NCI-H2107 treated with DMSO at 0.1 percent for 48 hours (cell line): ENCODE measurements around the gene IL32.

ENCODE experiments used
- DNase-seq: peaks from one replicate; lab custom pipeline; 2025; ENCODE audit not compliant: unreplicated experiment; lab: John Stamatoyannopoulos, UW

IL32 gene

DNA sequence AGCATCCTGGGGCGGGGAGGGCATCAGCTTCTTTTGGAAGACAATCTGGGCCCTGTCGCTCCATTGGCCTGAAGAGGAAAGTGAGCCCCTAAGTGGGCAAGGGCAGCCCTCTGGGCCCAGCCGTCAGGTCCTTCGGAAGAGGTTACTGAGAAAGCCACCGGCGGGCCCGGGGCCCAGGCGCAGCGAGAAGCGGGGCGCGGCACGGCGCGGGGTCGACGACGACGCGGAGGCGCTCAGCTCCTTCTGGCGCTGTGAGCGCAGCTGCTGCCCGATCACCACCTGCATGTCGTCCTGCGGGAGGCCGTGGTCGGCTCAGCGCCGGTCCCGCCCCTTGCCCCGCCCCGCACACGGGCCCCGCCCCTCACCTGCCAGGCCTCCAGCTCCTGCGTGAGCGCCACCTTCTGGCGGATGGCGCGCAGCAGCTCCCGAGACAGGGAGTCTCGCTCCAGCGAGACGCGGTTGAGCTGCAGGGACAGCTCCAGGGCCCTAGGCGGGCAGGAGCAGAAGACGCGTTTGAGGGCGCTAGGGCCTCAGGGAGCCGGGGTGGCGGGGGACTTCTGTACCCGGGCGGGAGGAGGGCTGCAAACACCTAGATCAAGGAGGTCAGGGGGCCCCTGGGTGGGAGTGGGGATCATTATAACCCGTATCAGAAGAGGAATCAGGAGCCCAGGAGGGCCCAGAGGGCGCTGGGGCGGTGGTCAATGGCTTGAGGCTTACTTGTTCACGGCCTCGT lies 37.3 kb upstream of the IL32 start:
- peak; percentile 71 for DNase-seq

DNA sequence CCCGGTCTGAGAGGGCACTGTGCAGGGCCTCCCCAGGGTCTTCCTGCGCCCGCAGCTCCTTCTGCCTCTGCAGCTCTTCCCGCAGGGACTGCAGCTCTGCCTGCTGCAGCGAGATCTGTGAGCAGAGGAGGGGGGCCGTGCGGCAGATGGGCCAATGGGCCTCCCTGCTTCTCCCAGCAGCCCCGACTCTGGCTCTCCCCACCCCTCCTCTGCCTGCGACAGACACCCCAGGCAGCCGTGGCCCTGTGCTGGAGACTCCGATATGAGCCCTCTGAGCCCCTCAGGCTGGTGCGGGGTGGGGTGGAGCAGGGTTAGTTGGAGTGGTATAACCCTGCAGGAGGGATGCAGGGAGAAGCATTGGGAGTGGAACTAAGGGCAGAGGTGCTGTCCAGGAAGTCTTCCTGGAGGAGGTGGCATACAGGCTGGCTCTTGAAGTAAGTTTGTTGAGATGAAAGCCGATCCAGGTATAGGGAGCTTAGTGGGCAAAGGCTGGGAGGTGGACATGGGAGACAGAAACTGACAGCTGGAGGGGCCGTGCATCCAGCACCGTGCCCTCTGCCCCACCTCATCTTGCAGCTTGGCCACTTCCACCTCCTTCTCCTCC lies 36.6 kb upstream of the IL32 start:
- DNase-seq: no peak

DNA sequence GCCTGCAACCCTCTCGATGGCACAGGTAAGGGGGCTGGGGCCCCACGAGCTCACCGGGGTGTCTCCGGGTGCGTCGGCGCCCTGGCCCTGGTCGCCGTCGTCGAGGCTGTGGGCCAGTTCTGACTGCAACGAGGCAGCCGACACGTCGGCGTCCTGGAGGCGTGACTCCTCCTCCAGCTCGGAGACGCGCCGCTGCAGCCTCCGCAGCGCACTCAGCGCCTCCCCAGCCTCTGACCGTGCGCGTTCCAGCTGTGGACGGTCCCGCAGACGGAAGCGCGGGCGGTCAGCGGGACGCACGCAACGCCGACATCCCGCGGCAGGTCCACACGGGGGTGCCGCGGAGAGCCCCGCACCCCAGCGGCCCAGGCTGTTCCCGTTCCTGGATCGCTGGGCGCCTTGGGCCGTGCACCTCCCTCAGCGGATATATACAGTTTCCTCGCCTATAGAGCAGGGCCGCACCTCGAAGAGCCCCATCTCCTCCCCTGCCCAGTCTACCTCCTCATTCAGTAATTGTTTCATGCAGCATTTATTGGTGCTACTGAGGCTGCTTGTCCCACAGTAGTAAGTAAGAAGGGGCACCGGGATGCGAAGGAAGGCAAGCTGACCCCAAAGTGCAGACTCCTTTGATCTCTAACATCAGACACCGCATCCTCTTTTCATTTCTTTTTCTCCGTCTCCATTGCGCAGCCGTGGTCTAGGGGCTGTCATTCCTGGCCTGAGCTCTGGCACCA lies 35.8 kb upstream of the IL32 start:
- no peak for DNase-seq

DNA sequence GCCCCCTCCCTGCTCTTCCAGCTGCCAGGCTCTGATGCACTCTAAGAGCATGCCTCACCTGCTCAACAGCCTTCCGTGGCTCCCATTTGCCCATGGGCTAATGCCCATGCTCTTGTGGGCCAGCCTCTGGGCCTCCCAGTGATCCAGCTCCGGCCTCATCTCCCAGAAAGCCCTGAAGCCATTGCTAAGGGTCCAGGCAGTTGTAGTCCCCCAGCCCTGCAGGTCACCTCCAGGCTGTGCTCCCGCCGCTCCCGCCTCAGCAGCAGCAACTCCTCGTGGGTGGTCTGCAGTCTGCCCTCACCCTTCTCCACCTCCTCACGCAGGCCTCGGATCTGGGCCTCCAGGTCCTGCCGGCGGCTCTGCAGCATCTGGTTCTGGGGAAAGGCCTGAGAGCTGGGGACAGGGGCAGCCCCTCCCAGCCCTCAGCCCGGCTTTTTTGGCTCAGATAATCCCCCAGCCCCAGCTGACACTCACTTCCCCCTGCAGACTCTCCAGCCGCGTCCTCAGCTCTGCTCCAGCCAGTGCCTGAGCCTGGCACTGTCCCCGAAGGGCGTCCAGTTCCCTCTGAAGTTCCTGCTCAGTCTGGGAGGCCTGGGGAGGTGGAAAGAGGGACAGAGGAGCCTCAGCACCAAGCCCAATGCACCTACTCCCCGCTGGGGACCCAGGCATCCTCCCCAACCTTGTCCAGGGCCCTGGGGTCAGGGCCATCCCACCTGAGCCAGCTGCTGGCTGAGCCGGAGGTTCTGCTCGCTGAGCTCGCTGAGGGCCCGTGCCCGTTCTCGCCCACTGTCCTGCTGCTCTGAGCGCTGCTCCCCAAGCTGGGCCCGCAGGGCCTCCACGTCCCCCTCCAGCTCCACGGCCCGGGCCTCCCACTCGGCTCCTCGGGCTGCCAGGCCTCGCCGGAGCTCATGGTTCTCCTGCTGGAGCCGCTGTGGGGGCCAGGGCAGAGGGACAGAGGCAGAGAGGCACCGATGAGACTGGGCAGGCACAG lies 34.9 kb upstream of the IL32 start:
- no peak for DNase-seq

DNA sequence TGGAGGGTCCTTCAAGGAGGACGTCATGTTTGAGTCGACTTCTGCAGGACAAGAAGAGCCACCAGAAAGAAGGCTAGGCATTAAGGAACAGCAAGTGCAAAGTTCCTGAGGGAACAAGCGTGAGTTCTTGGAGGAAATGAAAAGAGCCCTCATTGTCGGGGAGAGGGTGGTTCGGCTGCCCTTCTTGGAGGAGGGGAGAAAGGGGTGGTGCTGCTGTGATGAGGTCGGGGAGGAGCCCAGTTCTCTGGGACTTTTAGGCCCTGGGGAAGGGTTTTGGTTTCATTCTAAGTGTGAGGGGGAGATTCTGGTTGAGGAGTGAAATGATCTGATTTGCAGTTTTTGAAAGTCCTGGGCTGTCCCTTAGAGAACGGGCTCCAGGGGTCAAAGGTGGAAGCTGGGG lies 32.8 kb upstream of the IL32 start:
- no peak for DNase-seq

DNA sequence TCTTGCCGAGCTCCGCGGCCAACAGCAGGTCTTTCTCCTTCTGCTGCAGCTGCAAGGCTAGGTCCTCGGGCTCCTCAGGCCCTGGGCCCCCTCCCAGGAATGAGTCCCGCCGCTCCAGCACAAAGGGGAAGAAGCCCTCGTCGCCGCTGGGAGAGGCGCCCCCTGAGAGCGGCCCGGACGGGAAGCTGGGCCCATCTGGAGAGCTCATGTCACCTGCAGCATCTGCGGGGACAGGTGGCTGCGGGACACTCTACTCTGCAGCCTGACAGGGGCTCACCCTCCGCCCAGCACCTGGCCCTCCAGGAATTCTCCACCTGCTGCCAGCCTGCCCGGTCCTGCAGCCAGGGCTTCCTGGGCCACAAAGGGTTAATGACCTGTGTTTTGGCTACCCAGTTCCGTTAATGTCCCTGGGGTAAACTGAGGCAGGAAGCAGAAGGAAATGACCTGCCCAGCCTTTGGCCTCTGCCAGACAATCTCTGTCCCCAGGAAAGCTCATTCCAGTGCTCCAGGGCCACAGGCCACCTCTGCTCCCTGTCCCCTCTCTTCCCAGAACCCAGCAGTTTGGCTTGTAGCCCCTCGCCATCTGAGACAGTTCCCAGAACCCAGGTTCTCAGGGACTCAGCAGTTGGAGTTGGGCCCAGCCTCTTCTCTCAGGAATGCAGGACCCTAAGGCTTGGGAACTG lies 30.0 kb upstream of the IL32 start:
- DNase-seq: no peak

DNA sequence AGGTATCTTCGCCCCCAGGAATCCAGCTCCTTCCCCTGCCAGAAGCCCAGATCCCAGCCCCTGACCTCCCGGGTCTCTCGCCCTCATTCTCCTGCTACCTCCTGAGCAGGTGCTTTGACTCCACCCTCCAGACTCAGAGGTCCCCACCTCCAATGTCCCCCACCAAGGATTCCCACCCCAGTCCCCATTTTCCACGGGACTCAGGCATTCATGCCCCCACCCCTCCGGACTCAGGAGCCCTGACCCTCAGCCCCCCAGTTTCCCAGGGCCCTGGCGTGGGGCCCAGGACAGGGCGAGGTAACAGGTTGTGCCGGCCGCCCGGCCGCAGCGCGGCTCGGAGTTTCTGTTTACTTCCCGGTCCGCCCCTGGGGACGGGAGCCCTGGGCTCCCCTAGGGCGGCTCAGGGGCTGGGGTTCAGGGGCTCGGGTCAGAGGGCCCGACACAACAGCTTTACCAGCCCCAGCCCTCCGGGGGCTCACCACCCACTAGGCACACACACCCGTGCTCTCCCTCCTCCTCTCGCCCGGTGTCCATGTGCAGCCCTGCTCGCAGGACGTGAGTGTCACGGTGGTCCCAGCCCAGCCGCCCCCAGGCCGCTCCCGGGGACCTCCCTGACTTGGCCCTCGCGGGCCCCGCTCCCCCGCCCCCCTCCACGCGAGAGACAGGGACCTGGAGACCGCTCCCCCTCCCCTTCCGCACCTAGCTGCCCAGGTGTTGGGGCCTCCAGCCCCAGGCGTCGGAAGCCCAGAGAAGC lies 29.3 kb upstream of the IL32 start:
- DNase-seq: no peak

DNA sequence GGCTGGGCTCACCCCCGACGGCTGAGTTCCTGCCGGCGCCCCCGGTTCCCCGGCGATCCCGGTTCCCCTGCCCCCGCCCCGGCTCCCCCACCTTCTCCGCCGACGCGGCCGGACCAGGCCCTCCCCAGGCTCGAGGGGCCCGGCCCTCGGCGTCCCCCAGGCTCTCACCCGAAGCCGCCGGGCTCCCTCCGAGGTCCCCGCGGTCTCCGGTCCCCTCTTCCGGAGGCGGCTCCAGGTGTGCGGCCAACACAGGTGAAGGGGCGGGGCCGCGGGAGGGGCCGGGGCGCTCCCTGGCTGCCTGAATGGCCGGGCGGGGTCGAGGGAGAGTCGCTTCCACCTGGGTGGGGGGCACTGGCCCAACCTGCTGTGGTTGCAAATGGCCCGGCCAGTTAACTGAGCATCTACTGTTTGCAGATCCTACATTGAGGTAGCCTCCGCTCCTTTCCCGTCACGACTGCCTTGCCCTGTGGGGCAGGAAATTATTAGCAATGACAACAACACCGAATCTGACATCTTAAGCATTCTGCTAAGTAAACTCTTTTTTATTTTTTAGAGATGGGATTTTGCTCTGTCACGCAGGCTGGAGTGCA lies 28.6 kb upstream of the IL32 start, which contains the start of gene BICDL2:
BICDL2 (minus strand) TSS at position 219 of the 590 bp plus-strand sequence. CDS start 1,448 bp downstream, outside the sequence.
- DNase-seq: no peak

DNA sequence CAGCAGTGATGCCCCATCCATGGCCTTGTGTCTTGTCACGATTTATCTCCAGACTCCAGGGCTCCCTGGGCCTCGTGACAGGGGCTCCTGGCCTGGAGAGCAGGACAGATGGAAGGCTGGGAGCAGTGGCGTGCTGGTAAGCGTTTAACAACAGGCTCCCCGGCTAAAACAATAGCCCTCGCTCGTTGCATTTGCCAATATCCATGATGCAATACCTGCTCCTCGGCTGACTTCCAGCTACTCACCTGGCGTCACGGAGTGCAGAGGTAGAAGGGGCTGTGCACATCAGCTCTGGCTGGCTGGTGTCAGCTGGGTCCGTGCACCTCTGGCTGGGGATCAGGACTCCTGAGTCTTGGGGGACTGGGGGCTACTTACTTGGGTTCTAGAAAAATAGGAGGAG lies 27.2 kb upstream of the IL32 start:
- peak; percentile 54 for DNase-seq

DNA sequence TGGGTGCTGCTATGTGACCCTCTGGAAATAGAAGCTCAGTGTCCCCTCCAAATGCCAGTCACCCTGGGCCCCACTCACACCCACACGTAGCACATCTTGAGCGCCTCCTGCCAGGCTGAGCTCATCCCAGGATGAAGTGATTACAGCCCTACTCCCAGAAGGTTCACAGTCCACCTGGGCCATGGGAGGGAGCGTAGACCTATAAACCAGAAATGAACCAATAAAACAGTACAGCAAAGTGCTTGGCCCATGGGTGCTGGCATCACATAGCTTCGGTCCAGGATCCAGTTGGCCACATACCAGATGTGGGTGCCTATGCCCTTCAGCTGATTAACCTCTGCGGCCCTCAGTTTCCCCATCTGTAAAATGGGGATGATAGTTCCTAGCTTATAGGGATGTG lies 26.5 kb upstream of the IL32 start:
- DNase-seq: no peak

DNA sequence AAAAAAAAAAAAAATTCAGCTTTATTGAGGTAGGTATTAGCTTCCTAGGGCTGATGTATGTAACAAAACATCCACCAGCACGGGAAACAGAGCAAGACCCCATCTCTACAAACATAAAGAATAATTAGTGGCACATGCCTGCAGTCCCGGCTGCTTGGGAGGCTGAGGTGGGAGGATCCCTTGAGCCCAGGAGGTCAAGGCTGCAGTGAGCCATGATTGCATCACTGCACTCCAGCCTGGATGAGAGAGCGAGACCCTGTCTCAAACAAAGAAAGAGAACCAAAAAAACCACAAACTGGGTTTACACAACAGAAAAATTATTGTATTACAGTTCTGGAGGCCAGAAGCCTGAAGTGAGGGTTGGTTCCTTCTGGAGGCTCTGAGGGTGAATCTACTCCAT lies 23.1 kb upstream of the IL32 start:
- DNase-seq: no peak

DNA sequence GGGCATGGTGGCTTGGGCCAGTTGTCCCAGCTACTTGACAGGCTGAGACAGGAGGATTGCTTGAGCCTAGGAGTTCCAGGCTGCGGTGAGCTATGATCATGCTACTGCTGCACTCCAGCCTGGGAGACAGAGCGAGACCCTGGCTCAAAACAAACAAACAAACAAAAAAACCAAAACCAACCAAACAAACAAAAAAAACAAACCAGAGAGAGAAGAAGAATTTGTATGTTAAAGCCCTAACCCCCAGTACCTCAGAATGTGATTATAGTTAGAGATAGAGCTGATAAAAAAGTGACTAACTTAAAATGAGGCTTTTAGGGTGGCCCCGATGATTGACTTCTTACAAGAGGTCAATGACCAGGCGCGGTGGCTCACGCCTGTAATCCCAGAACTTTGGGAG lies 20.7 kb upstream of the IL32 start:
- no peak for DNase-seq

DNA sequence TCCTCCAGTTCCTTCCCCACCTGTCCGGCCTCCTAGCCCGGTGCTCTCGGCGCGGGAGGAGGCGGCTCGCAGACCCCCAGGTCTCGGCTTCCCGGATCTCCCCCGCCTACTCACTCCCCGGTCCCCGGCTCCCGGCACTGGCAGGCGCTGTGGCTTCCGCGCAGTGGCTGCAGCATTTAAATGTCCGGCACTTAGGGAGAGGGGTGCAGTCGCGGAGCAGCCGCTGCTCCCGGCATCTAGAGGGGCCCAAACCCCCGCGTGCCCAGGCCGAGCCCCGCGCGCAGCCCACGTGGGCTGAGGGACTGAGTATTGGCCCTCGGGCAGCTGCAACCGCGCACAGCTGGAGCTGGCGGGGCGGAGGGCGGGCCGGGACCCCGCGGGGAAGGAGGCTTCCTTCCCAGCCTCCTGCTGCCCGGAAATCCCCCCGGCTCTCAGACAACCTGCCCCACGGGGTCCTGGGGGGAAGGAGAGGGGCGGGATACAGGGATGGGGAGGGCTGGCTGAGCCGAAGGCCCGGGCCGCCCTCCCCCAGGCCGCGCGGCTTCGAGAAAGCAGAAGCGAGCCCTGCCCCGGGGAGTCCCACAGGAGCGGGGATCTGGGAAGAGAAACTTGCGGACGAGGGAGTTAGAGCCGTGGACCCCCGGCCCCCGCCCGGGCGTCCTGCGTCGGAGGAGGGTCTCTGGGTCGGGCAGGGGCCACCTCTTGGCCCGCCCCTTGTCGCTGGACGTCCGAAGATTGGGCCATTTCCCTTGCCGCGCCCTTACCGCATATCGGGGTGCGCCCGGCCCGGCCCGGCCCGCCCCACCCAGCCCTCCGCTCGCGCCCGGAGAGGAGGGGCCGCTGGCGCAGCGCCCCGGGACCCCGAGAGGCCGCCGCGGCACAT lies 19.4 kb upstream of the IL32 start, which contains the start of gene MMP25:
MMP25 (plus strand) TSS at position 804 of the 883 bp plus-strand sequence. CDS start 357 bp downstream, outside the sequence.
- no peak for DNase-seq

DNA sequence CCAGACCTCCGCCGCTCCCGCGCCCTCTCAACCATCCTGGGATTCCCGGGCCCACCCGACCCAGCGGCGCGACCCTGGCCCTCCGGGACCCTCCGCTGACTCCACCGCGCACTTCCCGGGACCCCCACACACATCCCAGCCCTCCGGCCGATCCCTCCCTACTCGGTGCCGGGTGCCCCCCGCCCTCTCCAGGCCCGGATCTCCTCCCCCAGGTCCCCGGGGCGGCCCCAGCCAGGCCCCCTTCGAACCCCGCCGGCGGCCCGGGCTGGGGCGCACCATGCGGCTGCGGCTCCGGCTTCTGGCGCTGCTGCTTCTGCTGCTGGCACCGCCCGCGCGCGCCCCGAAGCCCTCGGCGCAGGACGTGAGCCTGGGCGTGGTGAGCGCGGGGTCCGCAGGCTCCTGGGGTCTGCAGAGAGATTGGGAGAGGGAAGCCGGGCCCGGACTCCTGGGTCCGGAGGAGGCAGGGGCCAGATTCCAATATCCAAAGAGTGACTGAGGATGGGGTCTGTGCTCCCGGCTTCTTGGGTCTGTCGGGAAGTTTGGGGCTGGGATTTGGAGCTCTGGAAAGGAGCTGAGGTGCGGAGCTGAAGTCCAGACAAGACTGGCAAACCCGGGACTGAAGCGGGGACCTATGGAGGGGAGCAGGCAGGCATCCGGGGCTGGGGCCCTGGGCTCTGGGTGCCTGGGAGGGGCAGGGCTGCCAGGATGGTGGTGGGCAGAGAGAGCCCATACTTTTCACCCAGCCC lies 18.6 kb upstream of the IL32 start:
- no peak for DNase-seq

DNA sequence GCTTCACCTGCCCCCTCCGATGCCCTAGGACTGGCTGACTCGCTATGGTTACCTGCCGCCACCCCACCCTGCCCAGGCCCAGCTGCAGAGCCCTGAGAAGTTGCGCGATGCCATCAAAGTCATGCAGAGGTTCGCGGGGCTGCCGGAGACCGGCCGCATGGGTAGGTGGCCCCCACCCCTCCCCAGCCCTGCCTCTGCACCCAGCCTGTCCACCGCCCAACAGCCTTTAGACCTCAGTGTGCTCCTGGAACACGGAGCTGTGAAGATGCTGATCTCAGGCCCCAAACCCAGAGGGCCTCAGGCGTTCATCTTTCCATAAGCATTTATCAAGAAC lies 18.1 kb upstream of the IL32 start:
- DNase-seq: no peak

DNA sequence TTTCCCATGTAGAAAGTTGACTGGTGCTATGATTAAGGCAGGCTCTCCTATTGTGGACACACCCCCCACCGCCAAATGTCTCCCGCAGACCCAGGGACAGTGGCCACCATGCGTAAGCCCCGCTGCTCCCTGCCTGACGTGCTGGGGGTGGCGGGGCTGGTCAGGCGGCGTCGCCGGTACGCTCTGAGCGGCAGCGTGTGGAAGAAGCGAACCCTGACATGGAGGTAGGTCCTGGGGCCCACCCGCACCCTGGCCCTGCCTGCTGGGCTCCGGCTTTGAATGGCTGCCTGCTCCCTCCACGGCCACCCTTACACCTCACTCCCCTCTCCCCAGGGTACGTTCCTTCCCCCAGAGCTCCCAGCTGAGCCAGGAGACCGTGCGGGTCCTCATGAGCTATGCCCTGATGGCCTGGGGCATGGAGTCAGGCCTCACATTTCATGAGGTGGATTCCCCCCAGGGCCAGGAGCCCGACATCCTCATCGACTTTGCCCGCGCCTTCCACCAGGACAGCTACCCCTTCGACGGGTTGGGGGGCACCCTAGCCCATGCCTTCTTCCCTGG lies 15.4 kb upstream of the IL32 start:
- no peak for DNase-seq

DNA sequence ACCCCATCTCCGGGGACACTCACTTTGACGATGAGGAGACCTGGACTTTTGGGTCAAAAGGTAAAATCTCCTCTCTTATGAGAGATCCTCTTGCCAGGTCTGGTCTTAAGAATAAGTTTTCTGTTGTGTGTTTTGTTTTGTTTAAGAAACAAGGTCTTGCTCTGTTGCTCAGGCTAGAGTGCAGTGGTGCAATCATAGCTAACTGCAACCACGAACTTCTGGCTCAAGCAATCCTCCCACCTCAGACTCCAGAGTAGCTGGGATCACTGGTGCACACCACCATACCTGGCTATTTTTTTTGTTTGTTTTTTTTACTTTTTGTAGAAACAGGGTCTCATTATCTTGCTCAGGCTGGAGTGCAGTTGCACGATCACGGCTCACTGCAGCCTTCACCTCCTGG lies 15.0 kb upstream of the IL32 start:
- no peak for DNase-seq
